H1 (cell line): ENCODE results near the gene MRTFB. TPM values are rescaled to one million over a fixed set of nuclear protein-coding genes. Genes with fewer than 3 reads are reported as not detected.

Experiments used
- CTCF ChIA-PET: fragments of 300-600 bp; sonication (Branson Sonifier 250); formaldehyde crosslinking; loops from one replicate; lab custom pipeline; 2021; ENCODE audit not compliant: partially characterized antibody; lab: Charles Lee
- POLR2A ChIA-PET: fragments of 300-600 bp; sonication (Branson Sonifier 250); formaldehyde crosslinking; loops from one replicate; lab custom pipeline; 2021; ENCODE audit warnings: inconsistent platforms; ENCODE audit not compliant: partially characterized antibody; lab: Charles Lee
- DNase-seq, 2 experiments: peaks; one replicate each; pipeline versions ENCODE4 v3.0.0 to v3.0.0-alpha.2; 2010 to 2022; ENCODE audit warnings: low spot score in 2 of 2, low read depth in 1 of 2, mixed read lengths in 1 of 2
- FAIRE-seq: peaks from 2 replicates; lab custom pipeline; 2011; peaks lifted over from hg19 to GRCh38; lab: Jason Lieb, UNC
- H2AFZ ChIP-seq: 2 replicates; pipeline ENCODE4 v1.8.1; 2012; ENCODE audit warnings: low read length, inconsistent platforms
- H2AK5ac ChIP-seq: 2 replicates; pipeline ENCODE4 v1.6.1; 2013; ENCODE audit warnings: low read depth, low read length
- H2BK120ac ChIP-seq: replicated peaks from 2 replicates; pipeline ENCODE3; 2013; ENCODE audit warnings: low read depth, low read length, inconsistent platforms
- H2BK12ac ChIP-seq: 2 replicates; pipeline ENCODE4 v1.6.1; 2013; ENCODE audit warnings: low read depth, low read length
- H2BK15ac ChIP-seq: 2 replicates; pipeline ENCODE4 v1.6.1; 2013; ENCODE audit warnings: low read length
- H2BK20ac ChIP-seq: 2 replicates; pipeline ENCODE4 v1.6.1; 2013; ENCODE audit warnings: low read length
- H2BK5ac ChIP-seq: 2 replicates; pipeline ENCODE4 v1.6.1; 2013; ENCODE audit warnings: low read depth, low read length
- H3K14ac ChIP-seq: 2 replicates; pipeline ENCODE4 v1.6.1; 2013; ENCODE audit warnings: inconsistent platforms; ENCODE audit not compliant: insufficient read length
- H3K18ac ChIP-seq: 2 replicates; pipeline ENCODE4 v1.6.1; 2013; ENCODE audit warnings: low read length; ENCODE audit errors: extremely low read depth
- H3K23ac ChIP-seq: 2 replicates; pipeline ENCODE4 v1.6.1; 2013; ENCODE audit warnings: inconsistent platforms; ENCODE audit not compliant: insufficient read length
- H3K23me2 ChIP-seq: 2 replicates; pipeline ENCODE4 v1.6.1; 2013; ENCODE audit warnings: low read depth, low read length
- H3K27ac ChIP-seq: 2 replicates; pipeline ENCODE4 v1.6.1; 2011; ENCODE audit warnings: low read depth, low read length, inconsistent platforms
- H3K27me3 ChIP-seq, 4 experiments: replicated peaks in 1 of 4; 1 replicate in 1 of 4; 2 replicates in 3 of 4; pipeline versions ENCODE4 v1.6.1 to v1.8.1; 2011 to 2013; ENCODE audit warnings: low read length in 3 of 4, mild to moderate bottlenecking in 3 of 4, inconsistent platforms in 2 of 4, mixed read lengths in 2 of 4, moderate library complexity in 1 of 4; ENCODE audit not compliant: control insufficient read depth in 3 of 4, insufficient read depth in 3 of 4; ENCODE audit errors: extremely low read depth in 1 of 4
- H3K36me3 ChIP-seq, 4 experiments: 2 replicates each; pipeline versions ENCODE4 v1.6.1 to v1.8.1; 2011 to 2013; ENCODE audit warnings: mild to moderate bottlenecking in 4 of 4, low read length in 3 of 4, moderate library complexity in 2 of 4, control low read depth in 1 of 4, inconsistent platforms in 1 of 4; ENCODE audit not compliant: insufficient read depth in 4 of 4, control insufficient read depth in 2 of 4
- H3K4ac ChIP-seq: replicated peaks from 2 replicates; pipeline ENCODE3; 2013; ENCODE audit warnings: low read length, low read depth, mixed read lengths, inconsistent platforms; ENCODE audit not compliant: insufficient read length
- H3K4me1 ChIP-seq, 4 experiments: replicated peaks in 1 of 4; 1 replicate in 1 of 4; 2 replicates in 3 of 4; pipeline versions ENCODE4 v1.6.1 to v1.8.1; 2011 to 2013; ENCODE audit warnings: low read length in 3 of 4, inconsistent platforms in 2 of 4, mixed read lengths in 1 of 4; ENCODE audit not compliant: insufficient read depth in 4 of 4, control insufficient read depth in 3 of 4
- H3K4me2 ChIP-seq, 2 experiments: 2 replicates each; pipeline versions ENCODE4 v1.6.1 to v1.8.1; 2011 to 2013; ENCODE audit warnings: low read depth in 2 of 2, low read length in 2 of 2, control low read depth in 1 of 2, inconsistent platforms in 1 of 2, mild to moderate bottlenecking in 1 of 2; ENCODE audit not compliant: insufficient read depth in 1 of 2
- H3K4me3 ChIP-seq, 4 experiments: fragments of 200-600, 300-600 bp in 1 of 4; sonication (generic), shearing (Covaris generic), sonication (Bioruptor Twin) in 1 of 4; 2 replicates each; pipeline versions ENCODE4 v1.5.1 to v1.8.1; 2011 to 2016; ENCODE audit warnings: low read length in 4 of 4, low read depth in 3 of 4, control low read depth in 2 of 4, inconsistent platforms in 2 of 4, mild to moderate bottlenecking in 2 of 4, mixed read lengths in 1 of 4, moderate library complexity in 1 of 4; ENCODE audit not compliant: insufficient read depth in 2 of 4; ENCODE audit errors: extremely low read depth in 1 of 4
- H3K56ac ChIP-seq: replicated peaks from 2 replicates; pipeline ENCODE3; 2013; ENCODE audit warnings: low read depth, mild to moderate bottlenecking, mixed read lengths, low read length, inconsistent platforms; ENCODE audit not compliant: insufficient read length
- H3K79me1 ChIP-seq: 2 replicates; pipeline ENCODE4 v1.6.1; 2013; ENCODE audit warnings: low read depth, low read length, control low read depth
- H3K79me2 ChIP-seq, 2 experiments: 2 replicates each; pipeline versions ENCODE4 v1.6.1 to v1.8.1; 2012 to 2013; ENCODE audit warnings: low read length in 2 of 2, mild to moderate bottlenecking in 2 of 2, inconsistent platforms in 1 of 2; ENCODE audit not compliant: insufficient read depth in 2 of 2, control insufficient read depth in 1 of 2
- H3K9ac ChIP-seq, 4 experiments: replicated peaks in 1 of 4; 1 replicate in 1 of 4; 2 replicates in 3 of 4; pipeline versions ENCODE4 v1.6.1 to v1.8.1; 2011 to 2013; ENCODE audit warnings: low read depth in 3 of 4, low read length in 3 of 4, control low read depth in 2 of 4, mild to moderate bottlenecking in 2 of 4, moderate library complexity in 2 of 4, inconsistent platforms in 1 of 4; ENCODE audit errors: extremely low read depth in 1 of 4
- H3K9me3 ChIP-seq, 2 experiments: 2 replicates each; pipeline versions ENCODE4 v1.6.1 to v1.8.1; 2012 to 2013; ENCODE audit warnings: mild to moderate bottlenecking in 2 of 2, moderate library complexity in 2 of 2, control low read depth in 1 of 2, inconsistent platforms in 1 of 2, low read depth in 1 of 2, low read length in 1 of 2, mixed read lengths in 1 of 2; ENCODE audit not compliant: insufficient read depth in 2 of 2
- H4K20me1 ChIP-seq, 2 experiments: replicated peaks in 1 of 2; 2 replicates each; pipeline versions ENCODE3 to v1.8.1; 2011 to 2013; ENCODE audit warnings: inconsistent platforms in 2 of 2, low read length in 2 of 2, mild to moderate bottlenecking in 1 of 2; ENCODE audit not compliant: insufficient read depth in 2 of 2, control insufficient read depth in 1 of 2
- H4K5ac ChIP-seq: 2 replicates; pipeline ENCODE4 v1.6.1; 2013; ENCODE audit warnings: low read length, low read depth, mixed read lengths, inconsistent platforms; ENCODE audit not compliant: insufficient read length
- H4K8ac ChIP-seq: 2 replicates; pipeline ENCODE4 v1.8.0; 2013; ENCODE audit warnings: mild to moderate bottlenecking, moderate library complexity, low read length, inconsistent platforms; ENCODE audit not compliant: insufficient read depth; ENCODE audit errors: extremely low read depth
- H4K91ac ChIP-seq: replicated peaks from 2 replicates; pipeline ENCODE3; 2013; ENCODE audit warnings: low read length, mixed read lengths, inconsistent platforms; ENCODE audit not compliant: insufficient read length
- EZH2 ChIP-seq: fragments of 200-600 bp; sonication (generic); IDR thresholded peaks from 2 replicates; pipeline ENCODE4 v1.7.1; 2012; ENCODE audit warnings: low read depth, mild to moderate bottlenecking, moderate library complexity, low read length, inconsistent platforms; ENCODE audit not compliant: severe bottlenecking
- WGBS, 2 experiments: shearing (Covaris generic) in 1 of 2; methylation state at CpG; one replicate each; pipeline versions ENCODE4 v1.1.6 to v1.1.7; 2013 to 2015; ENCODE audit warnings: low lambda C conversion rate in 2 of 2, mixed read lengths in 2 of 2, inconsistent platforms in 1 of 2, low coverage in 1 of 2, missing lambda C conversion rate in 1 of 2; ENCODE audit not compliant: insufficient replicate concordance in 2 of 2, insufficient coverage in 1 of 2, insufficient read length in 1 of 2; ENCODE audit errors: extremely low coverage in 1 of 2, missing lambda C conversion rate in 1 of 2; 5-methylcytosine and 5-hydroxymethylcytosine counted together
- polyA plus RNA-seq, 7 experiments: library from polyadenylated mRNA; depleted of rRNA in 3 of 7; stranded (reverse) in 5 of 7; unstranded in 2 of 7; fragments of >200 nt in 5 of 7; fragments of 200-250 nt in 2 of 7; gene quantifications; 1 replicate in 5 of 7; 2 replicates in 1 of 7; 4 replicates in 1 of 7; pipeline versions ENCODE4 v1.2.1 to v1.2.3, GENCODE V29; 2011 to 2013; ENCODE audit warnings: missing spikeins in 2 of 7, mixed read lengths in 2 of 7
- total RNA-seq: library from RNA; stranded (reverse); fragmentation: NEBNext Ultra II Directional; extraction: Animal tissue kit (Norgen Biotek cat#: 25700); gene quantifications from 2 replicates; pipeline ENCODE4 v1.2.1, GENCODE V29; 2021

Gene MRTFB
- total and polyA plus RNA-seq, 2 of the 8 experiments (the other 6 are each of a cell fraction or from before 2014, with no cell fraction given) = 13.5 to 34.9 TPM

DNA sequence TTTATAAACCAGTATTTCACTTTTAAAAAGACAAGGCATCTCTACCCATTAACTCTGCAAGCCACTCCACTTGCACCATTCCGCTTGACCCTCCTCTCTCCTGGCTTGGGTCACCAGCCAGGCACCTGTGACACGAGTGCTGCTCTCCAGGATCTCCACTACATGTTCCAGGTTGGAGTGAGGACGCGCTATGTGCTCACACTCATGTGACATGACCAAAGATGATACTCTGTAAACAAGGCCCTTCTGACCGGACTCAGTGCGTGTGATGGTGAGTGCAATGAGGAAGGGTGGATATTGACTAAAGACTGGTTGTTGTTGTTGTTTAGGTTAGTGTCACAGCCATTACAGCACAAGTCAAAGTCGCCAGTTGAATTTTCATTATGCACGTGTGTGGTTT, 192.7 kb downstream of the MRTFB start:
- no peak for FAIRE-seq
- no peak overlapping the region for H2BK15ac ChIP-seq
- no peak overlapping the region for H3K18ac ChIP-seq
- no peak for TF ChIP-seq EZH2
- TF ChIP-seq, all 59 proteins: peak for 0
- Histone ChIP-seq H3K56ac (no peak overlapping the region), H2BK12ac (no peak overlapping the region), H3K4me1 (no peaks in the 10 kb centered on the region), H3K4ac (no peak overlapping the region), H3K9ac (no peak overlapping the region), H4K8ac (no peak overlapping the region), H3K27me3 (no peaks in the 10 kb centered on the region), H3K4me3 (no peak overlapping the region), H3K36me3 (peaks cover 7 to 51% (median 26%) of the 10 kb centered on the region in 4 experiments), H4K5ac (no peak overlapping the region), H3K79me1 (no peaks in the 10 kb centered on the region), H3K27ac (no peak overlapping the region), H3K23ac (no peak overlapping the region), H3K79me2 (no peaks in the 10 kb centered on the region), H3K4me2 (no peak overlapping the region), H2AFZ (no peak overlapping the region), H3K23me2 (no peaks in the 10 kb centered on the region), H2BK120ac (no peak overlapping the region), H4K20me1 (peaks cover 0 to 3% of the 10 kb centered on the region in 2 experiments), H3K9me3 (no peaks in the 10 kb centered on the region), H2BK20ac (no peak overlapping the region), H2BK5ac (no peak overlapping the region), H4K91ac (no peak overlapping the region), H3K14ac (no peak overlapping the region), H2AK5ac (no peak overlapping the region)
- CTCF ChIA-PET = no interaction called here
- 90% methylated on average over 8 of the region's 8 CpGs; no CpG with 5 or more reads in 1 of the 2 experiments for WGBS, 2 experiments
- POLR2A ChIA-PET = no interaction called here
- no peak for DNase-seq
